GM12878 (cell line): Measurements from ENCODE around the gene BBS2. TPM values are rescaled to one million over a fixed set of nuclear protein-coding genes. Genes with fewer than 3 reads are reported as not detected.

Experiments
- ATAC-seq: fragments of 200-7000 bp; cut with Tn5 transposase; 3 replicates; pipeline ENCODE4 v1.9.1; 2020; ENCODE audit warnings: mild to moderate bottlenecking, moderate library complexity
- BruUV-seq: library from RNA; stranded (reverse); fragments of 400-500 nt; replicated peaks from 2 replicates; lab custom pipeline; 2021; lab: Mats Ljungman, UMichigan
- CTCF ChIA-PET: fragments of 300-600 bp; sonication (Branson Sonifier 250); formaldehyde crosslinking; extraction: SDS; loops from one replicate; lab custom pipeline; 2021; ENCODE audit warnings: inconsistent platforms; lab: Yijun Ruan, JAX
- POLR2A ChIA-PET: fragments of 350-600 bp; formaldehyde crosslinking; extraction: SDS; loops from one replicate; lab custom pipeline; 2021; ENCODE audit warnings: inconsistent platforms; lab: Charles Lee
- RAD21 ChIA-PET: fragments of 300-600 bp; sonication (Branson Sonifier 250); formaldehyde crosslinking; loops from one replicate; lab custom pipeline; 2023; ENCODE audit warnings: antibody characterized with exemption; ENCODE audit not compliant: unreplicated experiment; lab: Charles Lee
- SMC1A ChIA-PET: fragments of 300-600 bp; sonication (Branson Sonifier 250); formaldehyde crosslinking; loops from one replicate; lab custom pipeline; 2023; ENCODE audit not compliant: unreplicated experiment, uncharacterized antibody; lab: Charles Lee
- DNase-seq: peaks from one replicate; pipeline ENCODE4 v3.0.0-alpha.2; 2011; ENCODE audit warnings: low read depth, low spot score
- FAIRE-seq: peaks from 3 replicates; lab custom pipeline; 2011; peaks lifted over from hg19 to GRCh38; lab: Jason Lieb, UNC
- H2AFZ ChIP-seq: 2 replicates; pipeline ENCODE4 v1.6.0; 2011; ENCODE audit warnings: low read depth, low read length, control low read depth; ENCODE audit not compliant: control insufficient read depth
- H3K27ac ChIP-seq: 2 replicates; pipeline ENCODE4 v1.5.1; 2011; ENCODE audit warnings: control low read depth; ENCODE audit not compliant: control insufficient read depth, insufficient read depth
- H3K27me3 ChIP-seq, 2 experiments: replicated peaks in 1 of 2; 2 replicates each; pipeline versions ENCODE4 v1.6.0 to v1.6.1; 2011; ENCODE audit warnings: low read length in 1 of 2; ENCODE audit not compliant: control insufficient read depth in 2 of 2, insufficient read depth in 2 of 2
- H3K36me3 ChIP-seq, 2 experiments: 2 replicates each; pipeline ENCODE4 v1.5.1; 2011; ENCODE audit warnings: low read length in 1 of 2; ENCODE audit not compliant: control insufficient read depth in 2 of 2, insufficient read depth in 2 of 2
- H3K4me1 ChIP-seq: 2 replicates; pipeline ENCODE4 v1.6.1; 2011; ENCODE audit warnings: mild to moderate bottlenecking, low read length, moderate library complexity, mixed read lengths; ENCODE audit not compliant: control insufficient read depth, insufficient read depth
- H3K4me2 ChIP-seq: 2 replicates; pipeline ENCODE4 v1.6.0; 2011; ENCODE audit warnings: control low read depth; ENCODE audit not compliant: control insufficient read depth, insufficient read depth
- H3K4me3 ChIP-seq: fragments of 200-600 bp; sonication (generic); 2 replicates; pipeline ENCODE4 v1.5.1; 2016
- H3K79me2 ChIP-seq: 2 replicates; pipeline ENCODE4 v1.6.0; 2011; ENCODE audit warnings: low read length; ENCODE audit not compliant: control insufficient read depth, insufficient read depth
- H3K9ac ChIP-seq: 2 replicates; pipeline ENCODE4 v1.8.0; 2011; ENCODE audit warnings: low read length, control low read depth, mixed read lengths; ENCODE audit not compliant: control insufficient read depth, insufficient read depth
- H3K9me3 ChIP-seq: replicated peaks from 3 replicates; pipeline ENCODE4 v1.5.1; 2011; ENCODE audit warnings: mild to moderate bottlenecking, low read length; ENCODE audit not compliant: control insufficient read depth, insufficient read depth
- H4K20me1 ChIP-seq: 2 replicates; pipeline ENCODE4 v1.6.0; 2011; ENCODE audit not compliant: control insufficient read depth, insufficient read depth
- BCL3 ChIP-seq: IDR thresholded peaks from 2 replicates; pipeline ENCODE4 v1.6.1; 2011; ENCODE audit warnings: borderline replicate concordance, low read depth, mild to moderate bottlenecking, moderate library complexity, low read length; ENCODE audit not compliant: insufficient read depth, poor library complexity, severe bottlenecking
- CREM ChIP-seq: IDR thresholded peaks from 2 replicates; pipeline ENCODE4 v1.6.1; 2014; ENCODE audit warnings: antibody characterized with exemption, low read depth
- CTCF ChIP-seq, 3 experiments: IDR thresholded peaks in 2 of 3; conservative IDR thresholded peaks in 1 of 3; 2 replicates each; pipeline ENCODE4 v1.5.1; 2011; ENCODE audit warnings: low read depth in 3 of 3, low read length in 3 of 3, mild to moderate bottlenecking in 3 of 3, control low read depth in 2 of 3, moderate library complexity in 2 of 3, inconsistent platforms in 1 of 3, mixed read lengths in 1 of 3; ENCODE audit not compliant: control insufficient read depth in 2 of 3, insufficient read depth in 1 of 3; ENCODE audit errors: extremely low read depth in 1 of 3
- GABPA ChIP-seq: IDR thresholded peaks from 2 replicates; pipeline ENCODE4 v1.6.1; 2014; ENCODE audit warnings: antibody characterized with exemption, low read depth, mild to moderate bottlenecking, inconsistent platforms
- MEF2A ChIP-seq: IDR thresholded peaks from 2 replicates; pipeline ENCODE4 v1.6.1; 2011; ENCODE audit warnings: low read depth, mild to moderate bottlenecking, low read length, moderate library complexity; ENCODE audit not compliant: insufficient read depth
- MYC ChIP-seq: IDR thresholded peaks from 2 replicates; pipeline ENCODE4 v1.6.1; 2011; ENCODE audit warnings: mild to moderate bottlenecking, low read length, moderate library complexity, inconsistent platforms; ENCODE audit not compliant: insufficient read depth, insufficient replicate concordance, insufficient read length, severe bottlenecking
- RELB ChIP-seq: fragments of 450-650 bp; IDR thresholded peaks from 2 replicates; pipeline ENCODE4 v1.6.1; 2017; ENCODE audit warnings: low read depth, mild to moderate bottlenecking, moderate library complexity
- SREBF2 ChIP-seq: IDR thresholded peaks from 2 replicates; pipeline ENCODE4 v1.6.1; 2012; ENCODE audit warnings: mild to moderate bottlenecking, low read length
- TCF7 ChIP-seq: IDR thresholded peaks from 2 replicates; pipeline ENCODE4 v1.6.1; 2014; ENCODE audit warnings: antibody characterized with exemption, borderline replicate concordance
- WRNIP1 ChIP-seq: IDR thresholded peaks from 2 replicates; pipeline ENCODE4 v1.6.1; 2011; ENCODE audit warnings: low read depth, low read length, improper control_type of control experiment, borderline replicate concordance
- ZNF217 ChIP-seq: fragments of 450-650 bp; IDR thresholded peaks from 2 replicates; pipeline ENCODE4 v1.6.1; 2017; ENCODE audit warnings: antibody characterized with exemption, mild to moderate bottlenecking
- ZNF24 ChIP-seq: fragments of 450-650 bp; IDR thresholded peaks from 2 replicates; pipeline ENCODE4 v1.6.1; 2017; ENCODE audit warnings: antibody characterized with exemption, mild to moderate bottlenecking
- WGBS: methylation state at CpG from one replicate; pipeline ENCODE4 v1.1.6; 2016; ENCODE audit warnings: low lambda C conversion rate; ENCODE audit not compliant: insufficient replicate concordance, insufficient coverage; ENCODE audit errors: missing lambda C conversion rate; 5-methylcytosine and 5-hydroxymethylcytosine counted together
- in situ Hi-C: fragments of 300-500 bp; cut with MboI; formaldehyde crosslinking; loops from 9 replicates; pipeline ENCODE4 v1.14.3; 2018; ENCODE audit warnings: mixed read lengths
- intact Hi-C: fragments of 100-400 bp; cut with micrococcal nuclease; formaldehyde crosslinking; loops from one replicate; pipeline ENCODE4 v1.14.2; 2022; ENCODE audit not compliant: unreplicated experiment
- polyA plus RNA-seq, 11 experiments: library from polyadenylated mRNA; depleted of rRNA in 4 of 11; unstranded in 6 of 11; stranded (reverse) in 5 of 11; fragments of >200 nt; fragmentation: Nextera tagmentation in 4 of 11; fragmentation: Illumina TruSeq in 1 of 11; extraction: Ambion mirVana in 4 of 11; extraction: Trizol in 1 of 11; gene quantifications; 1 replicate in 1 of 11; 2 replicates in 10 of 11; pipeline versions ENCODE4 v1.2.1 to v1.2.3, GENCODE V29; 2011 to 2016; ENCODE audit warnings: inconsistent platforms in 2 of 11, missing spikeins in 2 of 11, low read depth in 1 of 11
- total RNA-seq, 4 experiments: library from RNA; depleted of rRNA in 3 of 4; stranded (reverse); fragments of >200 nt in 3 of 4; fragmentation: Illumina TruSeq in 1 of 4; extraction: Trizol in 1 of 4; gene quantifications; 2 replicates each; pipeline versions ENCODE4 v1.2.1 to v1.2.3, GENCODE V29; 2013 to 2021

BBS2 gene
- total and polyA plus RNA-seq, 10 of the 15 experiments (the other 5 are each of a cell fraction or from before 2014, with no cell fraction given) = 4.9 to 38.3 (median 16.4) TPM

- WGBS = 100% methylated on average over 2 of the region's 2 CpGs
- ChIA-PET RAD21 (no interaction called here), CTCF (no interaction called here), POLR2A (no interaction called here), SMC1A (no interaction called here)
- no peaks in the 10 kb centered on the region for H4K20me1 ChIP-seq
- no peak overlapping the region for H3K27ac ChIP-seq
- no peaks in the 10 kb centered on the region for H3K27me3 ChIP-seq
- no peaks in the 10 kb centered on the region for H3K4me1 ChIP-seq
- H3K79me2 ChIP-seq = no peaks in the 10 kb centered on the region
- H3K36me3 ChIP-seq = no peaks in the 10 kb centered on the region; a peak in 1 of 4 replicates
- no peak overlapping the region for H3K4me3 ChIP-seq
- H3K4me2 ChIP-seq = no peak overlapping the region
- intact Hi-C loops (no loop called here), in situ Hi-C loops (no loop called here)
- DNase-seq (no peak), FAIRE-seq (no peak), ATAC-seq (no peak)
- no TSS peak for BruUV-seq
- H3K9me3 ChIP-seq = no peaks in the 10 kb centered on the region
- H2AFZ ChIP-seq = no peak overlapping the region
- H3K9ac ChIP-seq = no peak overlapping the region
- no peak for TF ChIP-seq ZNF24
- TF ChIP-seq ZNF217 = no peak
- TF ChIP-seq MEF2A = no peak
- TF ChIP-seq TCF7 = no peak
- no peak for TF ChIP-seq SREBF2
- no peak for TF ChIP-seq BCL3
- no peak for TF ChIP-seq WRNIP1
- TF ChIP-seq MYC = no peak
- TF ChIP-seq CREM = no peak
- no peak for TF ChIP-seq GABPA
- TF ChIP-seq RELB = no peak
- TF ChIP-seq CTCF (IDR thresholded peaks at IDR 0.05 in 2 of 3, conservative IDR thresholded peaks at IDR 0.05 in 1 of 3; ENCODE audit: control insufficient read depth in 2 of 3, extremely low read depth in 1 of 3, insufficient read depth in 1 of 3, low read depth in 3 of 3, low read length in 3 of 3) = no peak
These were observed 26.7 kb downstream of the BBS2 start for GRCh38 chr16:56493126-56493525.
